Neural cell (in vitro differentiated cells): ENCODE results near the gene PLCB4.

Experiments used
- CTCF ChIP-seq: fragments of 450-650 bp; IDR thresholded peaks from 2 replicates; pipeline ENCODE4 v1.5.1; 2014; ENCODE audit warnings: antibody characterized with exemption, mild to moderate bottlenecking, moderate library complexity; ENCODE audit not compliant: poor library complexity, severe bottlenecking
- EP300 ChIP-seq: fragments of 450-650 bp; conservative IDR thresholded peaks from 2 replicates; pipeline ENCODE4 v1.6.1; 2014; ENCODE audit warnings: antibody characterized with exemption, mild to moderate bottlenecking, moderate library complexity; ENCODE audit not compliant: poor library complexity, severe bottlenecking
- EZH2 ChIP-seq: fragments of 200-600, 300-800 bp; shearing (Covaris generic), sonication (generic); IDR thresholded peaks from 2 replicates; pipeline ENCODE4 v1.6.1; 2014; ENCODE audit warnings: antibody characterized with exemption, low read length, borderline replicate concordance, mild to moderate bottlenecking; ENCODE audit not compliant: insufficient read depth, poor library complexity, severe bottlenecking
- MXI1 ChIP-seq: fragments of 450-650 bp; conservative IDR thresholded peaks from 2 replicates; pipeline ENCODE4 v1.6.1; 2014; ENCODE audit warnings: antibody characterized with exemption, mild to moderate bottlenecking; ENCODE audit not compliant: poor library complexity, severe bottlenecking
- POLR2AphosphoS5 ChIP-seq: IDR thresholded peaks from 2 replicates; pipeline ENCODE4 v1.6.1; 2012
- RAD21 ChIP-seq: fragments of 450-650 bp; conservative IDR thresholded peaks from 2 replicates; pipeline ENCODE4 v1.6.1; 2014; ENCODE audit warnings: antibody characterized with exemption, mild to moderate bottlenecking, moderate library complexity
- REST ChIP-seq: IDR thresholded peaks from 2 replicates; pipeline ENCODE4 v1.6.1; 2012; ENCODE audit warnings: borderline replicate concordance
- SMC3 ChIP-seq: fragments of 450-650 bp; conservative IDR thresholded peaks from 2 replicates; pipeline ENCODE4 v1.6.1; 2014; ENCODE audit warnings: antibody characterized with exemption, mild to moderate bottlenecking, moderate library complexity; ENCODE audit not compliant: poor library complexity

GRCh38 chr20:9025643-9026042 is 43.2 kb upstream of the PLCB4 start:
- TF ChIP-seq CTCF (no peak), EP300 (no peak), POLR2AphosphoS5 (no peak), RAD21 (no peak), SMC3 (no peak), EZH2 (no peak), REST (no peak), MXI1 (no peak)
